HG03066 (cell line): Measurements from ENCODE around the gene SLC39A1.
A peak's percentile ranks its signal among the peaks of the same experiment; 100 is the strongest.

ENCODE experiments used
- ATAC-seq: cut with Tn5 transposase; IDR thresholded peaks from one replicate; pipeline ENCODE4 v1.9.1; 2021; ENCODE audit warnings: low read depth; ENCODE audit not compliant: unreplicated experiment

SLC39A1 gene

DNA sequence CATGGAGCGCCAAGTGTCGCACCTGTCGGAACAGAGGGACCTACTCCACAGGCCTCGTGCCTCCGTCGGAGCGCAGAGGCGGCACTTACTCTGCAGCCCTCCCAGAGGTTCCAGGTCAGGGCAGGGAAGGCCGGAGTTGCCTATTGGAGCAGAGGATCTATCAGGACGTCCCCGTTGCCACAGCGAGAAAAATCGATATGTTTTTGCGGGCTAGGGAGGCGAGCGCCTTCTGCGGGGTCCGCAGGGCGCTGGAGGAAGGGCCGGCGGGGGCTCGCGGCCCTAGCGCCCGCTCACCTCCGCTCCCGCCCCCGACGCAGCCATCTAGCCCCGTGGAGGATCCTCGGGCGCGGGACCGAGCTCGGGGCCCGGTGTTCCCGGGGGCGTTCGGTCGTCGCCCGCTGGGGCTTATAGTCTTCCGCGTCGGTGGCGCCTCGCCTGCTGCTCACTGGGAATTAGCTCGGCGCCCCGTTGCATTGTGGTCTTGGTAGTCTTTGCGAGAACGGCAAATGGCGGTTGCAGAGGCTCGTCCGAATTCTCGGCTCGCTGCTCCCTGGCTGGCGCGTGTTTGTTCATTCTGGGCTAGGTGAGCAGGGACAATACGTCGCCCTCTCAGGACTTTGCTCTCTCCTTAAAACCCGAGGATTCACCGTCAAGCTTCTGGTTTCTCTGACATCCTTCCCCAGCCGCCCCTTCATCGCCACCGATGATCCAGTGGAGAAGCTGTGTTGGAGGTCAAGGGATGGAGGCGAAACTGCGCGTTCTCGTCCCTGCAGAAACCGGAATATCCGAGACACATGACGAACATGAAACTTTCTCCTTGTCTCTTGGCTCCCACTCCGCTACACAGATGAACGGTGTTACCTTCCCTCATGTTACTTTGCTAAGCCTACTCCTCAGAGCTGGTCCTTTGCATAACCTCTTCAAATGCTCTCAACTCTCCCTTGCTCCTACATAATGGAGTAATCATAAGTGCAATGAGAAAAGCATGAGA lies 14.2 kb upstream of the SLC39A1 start, which contains the start of gene JTB:
JTB (minus strand) TSS at position 425 of the 991 bp plus-strand sequence; CDS start at position 3, 422 bp downstream.
- peak; percentile 84 for ATAC-seq

GRCh38 chr1:153976819-153977249 lies 13.5 kb upstream of the SLC39A1 start:
- no peak for ATAC-seq

- no peak for ATAC-seq
These were observed 10.2 kb upstream of the SLC39A1 start for GRCh38 chr1:153973525-153973924.

DNA sequence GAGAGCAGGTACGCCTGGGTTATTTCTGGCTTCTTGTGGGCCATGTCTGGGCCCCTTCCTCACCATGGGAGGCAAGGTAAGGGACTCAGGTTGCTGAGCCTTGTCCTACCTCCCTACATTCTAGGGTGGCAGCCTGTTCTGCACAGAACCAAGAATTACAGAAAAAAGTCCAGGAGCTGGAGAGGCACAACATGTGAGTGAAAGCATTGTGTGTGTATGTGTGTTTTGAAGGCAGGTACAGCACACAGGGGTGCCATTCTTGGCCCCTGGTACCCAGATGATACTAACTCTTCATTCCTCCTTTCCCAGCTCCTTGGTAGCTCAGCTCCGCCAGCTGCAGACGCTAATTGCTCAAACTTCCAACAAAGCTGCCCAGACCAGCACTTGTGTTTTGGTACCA lies 9.7 kb upstream of the SLC39A1 start:
- ATAC-seq: no peak

DNA sequence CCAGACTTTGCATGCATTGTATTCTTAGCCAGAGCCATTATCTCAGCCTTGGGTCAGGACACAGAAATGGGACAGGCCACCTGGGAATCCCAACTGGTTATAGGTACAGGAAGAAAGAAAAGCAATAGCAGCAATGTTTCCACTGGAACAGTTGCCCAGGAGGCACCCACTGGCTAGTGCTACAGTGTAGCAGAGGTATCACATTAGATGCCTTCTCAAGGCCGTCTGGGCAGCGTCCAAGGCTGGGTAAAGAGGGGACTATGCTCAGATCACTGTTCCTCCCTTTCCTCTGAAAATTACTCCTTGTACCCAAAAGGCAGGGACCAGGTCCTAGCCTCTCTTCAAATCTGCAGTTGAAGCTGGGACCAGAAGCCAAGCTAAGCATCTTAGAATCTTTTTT lies 7.0 kb upstream of the SLC39A1 start:
- ATAC-seq: no peak

- ATAC-seq: no peak
These were observed 5.6 kb upstream of the SLC39A1 start for GRCh38 chr1:153968972-153969371.

GRCh38 chr1:153968408-153968807 lies 5.1 kb upstream of the SLC39A1 start:
- no peak for ATAC-seq

DNA sequence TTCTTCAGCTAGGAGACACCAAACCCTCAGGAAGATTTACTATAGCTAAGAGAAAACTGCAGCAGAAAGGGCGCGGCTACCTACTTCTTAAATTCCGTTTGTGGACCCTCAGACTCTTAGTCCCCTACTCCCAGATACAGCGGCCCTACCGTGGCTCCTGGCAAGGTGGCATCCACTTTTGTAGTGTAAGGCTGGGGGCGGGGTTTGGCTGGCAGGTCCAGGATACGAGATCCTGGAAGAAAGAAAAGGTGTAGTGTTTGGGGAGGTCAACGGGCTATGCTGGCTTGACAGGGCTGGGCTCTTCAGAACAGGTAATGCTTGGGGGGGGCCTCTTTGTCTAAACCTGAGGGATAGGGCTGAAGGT lies 4.6 kb upstream of the SLC39A1 start:
- no peak for ATAC-seq

DNA sequence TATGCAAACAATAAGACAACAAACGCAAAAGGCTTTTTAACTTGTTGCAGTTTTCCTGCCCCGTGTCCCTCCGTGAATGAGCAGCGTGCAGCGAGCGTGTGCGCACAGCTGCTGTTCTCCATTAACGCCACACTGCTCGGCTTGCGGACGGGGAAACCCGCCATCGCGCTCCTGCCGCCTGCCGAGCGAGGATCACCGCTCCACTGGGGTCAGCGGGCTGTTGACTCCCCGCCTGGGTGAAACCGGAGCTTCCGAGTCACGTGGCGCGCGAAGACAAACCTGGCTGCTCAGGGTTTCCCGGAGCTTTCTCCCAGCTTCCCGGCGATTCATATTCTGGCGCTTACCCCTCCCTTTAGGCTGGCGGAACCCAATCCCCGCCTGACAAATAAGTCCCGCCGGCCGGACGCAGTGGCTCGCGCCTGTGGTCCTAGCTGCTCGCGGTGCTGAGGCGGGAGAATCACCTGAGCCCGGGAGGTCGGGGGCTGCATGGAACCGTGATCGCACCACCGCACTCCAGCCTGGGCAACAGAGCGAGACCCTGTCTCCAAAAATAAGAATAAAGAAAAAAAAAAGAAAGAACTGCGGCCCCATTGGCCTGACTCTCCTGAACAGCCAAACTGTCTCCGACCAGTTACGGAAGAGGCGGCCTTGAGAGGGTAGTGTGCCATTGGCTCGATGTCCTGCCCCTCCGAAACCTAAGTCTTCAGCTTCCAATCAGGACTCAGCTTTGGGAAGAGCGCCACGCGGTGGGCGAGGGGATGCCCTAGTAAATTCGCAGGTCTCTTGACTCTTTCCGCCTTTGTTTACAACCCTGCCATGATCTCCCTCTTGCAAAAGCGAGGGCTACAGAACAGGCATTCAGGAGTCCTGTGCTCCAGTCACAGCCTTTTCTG lies 4.0 kb upstream of the SLC39A1 start, which contains the start of gene CREB3L4:
CREB3L4 (plus strand) TSS at position 796 of the 893 bp plus-strand sequence. CDS start 624 bp downstream, outside the sequence.
- ATAC-seq: peak; percentile 73

- ATAC-seq: no peak
These were observed 554 bp upstream of the SLC39A1 start for GRCh38 chr1:153963850-153964331.

DNA sequence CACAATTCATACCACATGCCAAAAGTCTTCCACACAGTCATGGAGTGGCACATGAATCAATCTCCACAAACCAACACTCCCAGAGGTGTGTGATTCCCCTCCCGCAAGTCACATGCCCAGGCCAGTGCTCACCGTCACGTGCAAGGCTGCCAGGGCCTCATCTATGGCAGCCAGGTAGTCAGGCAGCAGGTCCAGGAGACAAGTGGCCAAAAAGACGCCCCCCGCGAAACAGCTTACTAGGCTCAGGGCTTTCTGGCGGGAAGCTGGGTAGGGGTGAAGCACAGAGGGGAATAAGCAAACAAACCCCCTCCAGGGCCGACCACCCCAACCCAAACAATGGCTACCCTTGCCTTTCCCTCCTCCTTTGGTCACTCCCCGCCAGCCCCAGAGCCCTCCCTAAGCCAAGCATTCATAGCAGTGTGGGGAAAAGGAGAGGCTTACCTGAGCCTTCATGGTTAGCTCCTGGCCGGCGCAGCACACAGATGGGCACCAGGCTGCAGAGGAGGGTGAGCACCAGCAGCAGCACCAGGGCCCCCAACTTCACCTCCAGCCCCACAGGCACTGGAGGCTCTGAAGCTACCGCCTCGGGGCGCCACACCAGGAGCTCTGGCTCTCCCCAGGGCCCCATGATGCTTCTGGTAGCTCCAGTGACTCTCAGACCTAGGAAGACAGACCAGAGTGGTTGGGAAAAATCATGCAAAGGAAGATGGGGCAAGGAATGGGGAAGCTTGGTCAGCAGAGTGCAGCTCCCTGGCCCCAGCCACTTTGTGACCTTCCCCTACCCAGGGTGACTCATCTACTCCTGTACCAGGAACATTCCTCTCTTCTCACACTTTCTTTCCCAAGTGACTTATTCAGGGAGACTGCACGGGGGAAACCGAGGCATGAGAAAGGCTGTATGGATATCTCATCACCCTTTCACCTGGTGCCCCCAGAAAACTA lies 978 bp downstream of the SLC39A1 start:
- ATAC-seq: no peak

- ATAC-seq: no peak
These were observed 1.9 kb downstream of the SLC39A1 start for GRCh38 chr1:153961421-153961820.

- no peak for ATAC-seq
These were observed 3.1 kb downstream of the SLC39A1 start for GRCh38 chr1:153960206-153960605.

DNA sequence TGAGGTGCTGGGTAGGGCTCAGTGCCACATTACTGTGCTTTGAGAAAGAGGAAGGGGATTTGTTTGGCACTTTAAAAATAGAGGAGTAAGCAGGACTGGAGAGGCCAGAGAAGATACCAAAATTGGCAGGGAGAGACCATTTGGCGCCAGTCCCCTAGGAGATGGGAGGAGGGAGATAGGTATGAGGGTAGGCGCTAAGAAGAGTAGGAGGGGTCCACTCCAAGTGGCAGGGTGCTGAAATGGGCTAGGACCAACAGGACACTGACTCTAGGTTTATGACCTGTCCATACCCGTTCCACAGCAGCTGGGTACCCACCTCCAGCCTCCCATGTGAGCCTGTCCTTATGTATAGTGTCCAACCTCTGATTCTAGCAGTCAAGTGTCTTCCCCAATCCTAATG lies 3.9 kb downstream of the SLC39A1 start:
- ATAC-seq: no peak

GRCh38 chr1:153958961-153959260 lies 4.4 kb downstream of the SLC39A1 start:
- no peak for ATAC-seq

DNA sequence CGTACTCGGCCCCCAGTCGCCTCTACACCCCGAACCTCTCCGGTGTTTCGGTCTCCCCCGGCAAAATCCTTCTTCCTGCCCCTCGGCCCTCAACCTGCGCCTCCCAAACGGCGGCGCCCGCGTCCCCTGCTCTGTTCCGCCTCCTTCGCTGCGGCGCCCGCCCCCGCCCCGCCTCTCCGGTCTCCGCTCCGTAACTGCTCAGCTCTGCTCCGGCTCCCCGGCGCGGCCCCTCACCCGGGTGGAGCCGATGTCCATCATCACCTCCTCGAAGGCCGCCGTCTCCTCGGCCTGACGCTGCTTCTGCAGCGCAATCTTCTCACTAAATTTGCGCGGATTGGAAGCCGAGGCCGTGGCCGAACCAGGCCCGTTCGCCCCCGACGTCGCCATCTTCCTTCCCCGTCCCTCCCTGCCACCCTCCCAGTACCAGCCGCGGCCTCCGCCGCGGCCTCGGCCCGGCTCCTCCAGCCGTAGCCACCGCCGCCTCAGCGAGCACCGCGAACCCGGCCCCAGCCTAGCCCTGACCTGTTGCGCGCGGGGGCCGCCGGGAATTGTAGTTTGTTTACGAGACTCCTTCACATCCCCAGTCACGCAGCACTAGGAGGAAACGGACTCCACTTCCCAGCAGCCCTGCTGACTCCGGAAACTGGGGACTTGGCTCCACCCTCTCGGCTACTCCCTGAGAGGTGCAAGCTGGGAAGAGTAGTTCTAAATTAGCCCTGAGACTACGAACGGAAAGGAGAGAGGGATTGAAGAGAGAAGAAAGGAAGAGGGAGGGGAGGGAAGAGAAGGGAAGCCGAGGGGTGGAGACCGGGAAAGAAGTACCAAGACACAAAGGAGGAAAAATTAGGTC lies 5.0 kb downstream of the SLC39A1 start, which contains the start of gene CRTC2:
CRTC2 (minus strand) TSS at position 502 of the 850 bp plus-strand sequence; CDS start at position 387, 115 bp downstream.
- peak; percentile 78 for ATAC-seq

DNA sequence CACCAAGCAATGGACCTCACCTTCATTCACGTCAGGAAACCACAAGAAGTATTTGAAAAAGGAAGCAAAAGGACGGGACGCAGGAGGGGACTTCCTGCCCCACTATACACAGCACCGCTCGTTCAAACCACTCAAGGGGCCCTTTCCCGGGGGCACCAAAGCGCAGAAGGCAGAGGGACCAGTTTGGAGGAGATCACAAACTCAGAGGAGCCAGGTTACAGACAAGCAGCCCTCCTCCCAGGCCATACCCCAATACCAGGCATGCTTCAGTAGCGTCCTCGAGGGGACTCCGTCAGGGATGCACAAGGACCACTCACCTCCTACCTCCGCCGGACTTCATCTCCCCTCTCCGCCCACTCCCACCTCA lies 5.6 kb downstream of the SLC39A1 start:
- ATAC-seq: peak; percentile 18

- no peak for ATAC-seq
These were observed 6.2 kb downstream of the SLC39A1 start for GRCh38 chr1:153956997-153957715.
